GM21423 (cell line): ENCODE measurements around the gene SRPRA.
A peak's percentile ranks its signal among the peaks of the same experiment; 100 is the strongest.
"Not testable (repeated sequence)": the region's sequence is repeated elsewhere in the genome, so short reads cannot be mapped to it uniquely, and the experiment has no call there.

ENCODE experiments used
- ATAC-seq: cut with Tn5 transposase; IDR thresholded peaks from one replicate; pipeline ENCODE4 v1.9.1; 2021; ENCODE audit warnings: mild to moderate bottlenecking, moderate library complexity; ENCODE audit not compliant: unreplicated experiment

The SRPRA gene

GRCh38 chr11:126268708-126269579, at the start of gene SRPRA, which contains the start of gene FOXRED1:
Gene SRPRA (minus strand): TSS chr11:126268895. CDS start chr11:126268804, 91 bp downstream.
Gene FOXRED1 (plus strand): TSS chr11:126269154. CDS start chr11:126269207, 53 bp downstream.
- peak; percentile 99 for ATAC-seq

GRCh38 chr11:126317756-126318573, 49.3 kb upstream of the SRPRA start:
- peak; percentile 46 for ATAC-seq

- no peak for ATAC-seq
These were observed 48.7 kb upstream of the SRPRA start for GRCh38 chr11:126317432-126317755.

- no peak for ATAC-seq
These were observed 45.1 kb upstream of the SRPRA start for GRCh38 chr11:126313826-126314225.

GRCh38 chr11:126312961-126313360, 44.3 kb upstream of the SRPRA start:
- ATAC-seq: no peak

GRCh38 chr11:126311401-126312291, 43.0 kb upstream of the SRPRA start:
- peak; percentile 67 for ATAC-seq

GRCh38 chr11:126310992-126311310, 42.3 kb upstream of the SRPRA start:
- no peak for ATAC-seq

GRCh38 chr11:126310200-126310991, 41.7 kb upstream of the SRPRA start:
- ATAC-seq: peak; percentile 35

- ATAC-seq: not testable (repeated sequence)
These were observed 40.1 kb upstream of the SRPRA start for GRCh38 chr11:126308771-126309170.

GRCh38 chr11:126308271-126308671, 39.6 kb upstream of the SRPRA start:
- ATAC-seq: no peak

- ATAC-seq: no peak
These were observed 39.0 kb upstream of the SRPRA start for GRCh38 chr11:126307706-126308105.

- ATAC-seq: peak; percentile 53
These were observed 37.0 kb upstream of the SRPRA start for GRCh38 chr11:126305699-126306098.

GRCh38 chr11:126304457-126305075, 35.9 kb upstream of the SRPRA start:
- no peak for ATAC-seq

GRCh38 chr11:126303623-126304456, 35.1 kb upstream of the SRPRA start, which contains the start of gene DCPS:
Gene DCPS (plus strand): TSS chr11:126304060. CDS start chr11:126304081, 21 bp downstream.
- peak; percentile 93 for ATAC-seq

- ATAC-seq: no peak
These were observed 28.3 kb upstream of the SRPRA start for GRCh38 chr11:126297004-126297403.

- ATAC-seq: no peak
These were observed 25.0 kb upstream of the SRPRA start for GRCh38 chr11:126293726-126294125.

GRCh38 chr11:126290887-126291286, 22.2 kb upstream of the SRPRA start:
- ATAC-seq: no peak

- ATAC-seq: no peak
These were observed 19.5 kb upstream of the SRPRA start for GRCh38 chr11:126288237-126288636.

GRCh38 chr11:126284829-126285228, 16.1 kb upstream of the SRPRA start:
- peak; percentile 45 for ATAC-seq
